OCI-LY7 (cell line): ENCODE data around the gene GNE. TPM values are rescaled to one million over a fixed set of nuclear protein-coding genes. Genes with fewer than 3 reads are reported as not detected.

Experiments
- BruUV-seq: library from RNA; stranded (reverse); fragments of 400-500 nt; replicated peaks from 2 replicates; lab custom pipeline; 2021; lab: Mats Ljungman, UMichigan
- CTCF ChIA-PET: fragments of 300-600 bp; sonication (Branson Sonifier 250); formaldehyde crosslinking; loops from one replicate; lab custom pipeline; 2022; ENCODE audit warnings: antibody characterized with exemption; ENCODE audit not compliant: unreplicated experiment; lab: Charles Lee
- POLR2A ChIA-PET: fragments of 300-600 bp; sonication (Branson Sonifier 250); formaldehyde crosslinking; loops from one replicate; lab custom pipeline; 2022; ENCODE audit warnings: antibody characterized with exemption; lab: Charles Lee
- DNase-seq: peaks from one replicate; pipeline ENCODE4 v3.0.0-alpha.2; 2015; ENCODE audit warnings: low spot score
- H2AFZ ChIP-seq: fragments of 200-600 bp; sonication (generic), shearing (Covaris generic); 2 replicates; pipeline ENCODE4 v1.6.1; 2014; ENCODE audit warnings: mild to moderate bottlenecking, antibody characterized with exemption, low read length, moderate library complexity
- H3K27ac ChIP-seq: fragments of 200-600 bp; sonication (generic); 2 replicates; pipeline ENCODE4 v1.5.1; 2014; ENCODE audit warnings: mixed run types, low read depth, mild to moderate bottlenecking, moderate library complexity, low read length, inconsistent platforms; ENCODE audit not compliant: poor library complexity, severe bottlenecking
- H3K36me3 ChIP-seq: fragments of 200-600 bp; sonication (generic); 2 replicates; pipeline ENCODE4 v1.6.1; 2014; ENCODE audit warnings: mild to moderate bottlenecking, antibody characterized with exemption, low read length, moderate library complexity, mixed read lengths; ENCODE audit not compliant: insufficient read depth
- H3K4me1 ChIP-seq: fragments of 200-600 bp; sonication (generic); 2 replicates; pipeline ENCODE4 v1.5.1; 2014; ENCODE audit warnings: mild to moderate bottlenecking, low read length; ENCODE audit not compliant: insufficient read depth, poor library complexity, severe bottlenecking
- H3K4me2 ChIP-seq: fragments of 200-600 bp; sonication (generic); 2 replicates; pipeline ENCODE4 v1.6.1; 2014; ENCODE audit warnings: mild to moderate bottlenecking, low read length
- H3K4me3 ChIP-seq: fragments of 200-600 bp; sonication (generic); 2 replicates; pipeline ENCODE4 v1.5.1; 2014; ENCODE audit warnings: mild to moderate bottlenecking, low read depth, low read length; ENCODE audit not compliant: poor library complexity, severe bottlenecking
- H3K79me2 ChIP-seq: fragments of 200-600 bp; sonication (generic); 2 replicates; pipeline ENCODE4 v1.6.1; 2016; ENCODE audit warnings: low read depth, mild to moderate bottlenecking, low read length, moderate library complexity, mixed read lengths; ENCODE audit not compliant: insufficient read depth
- H3K9me2 ChIP-seq: fragments of 200-600 bp; sonication (generic); 2 replicates; pipeline ENCODE4 v1.6.1; 2016; ENCODE audit warnings: mild to moderate bottlenecking, low read length, mixed read lengths; ENCODE audit not compliant: insufficient read depth
- H3K9me3 ChIP-seq: fragments of 200-600 bp; sonication (generic); 2 replicates; pipeline ENCODE4 v1.6.1; 2014; ENCODE audit warnings: mild to moderate bottlenecking, mixed run types, low read length, mixed read lengths
- H4K20me1 ChIP-seq: fragments of 200-600 bp; sonication (generic); 2 replicates; pipeline ENCODE4 v1.6.1; 2014; ENCODE audit warnings: mild to moderate bottlenecking, antibody characterized with exemption, low read length, moderate library complexity, mixed read lengths; ENCODE audit not compliant: insufficient read depth
- EZH2phosphoT487 ChIP-seq: fragments of 200-600 bp; sonication (generic); IDR thresholded peaks from 2 replicates; pipeline ENCODE4 v1.6.1; 2018; ENCODE audit warnings: low read depth, borderline replicate concordance, mild to moderate bottlenecking, mixed run types, antibody characterized with exemption, low read length, moderate library complexity, mixed read lengths
- intact Hi-C: fragments of 100-400 bp; cut with micrococcal nuclease; formaldehyde crosslinking; loops from one replicate; pipeline ENCODE4 v1.10.0; 2022; ENCODE audit not compliant: unreplicated experiment
- total RNA-seq, 2 experiments: library from RNA; depleted of rRNA in 1 of 2; stranded (reverse); fragments of >200 nt in 1 of 2; shearing (Covaris generic) in 1 of 2; gene quantifications; 2 replicates each; pipeline ENCODE4 v1.2.3, GENCODE V29; 2014 to 2022
- TF ChIP-seq, protein P1 (sequence below): fragments of 200-600 bp; sonication (generic); conservative IDR thresholded peaks from 2 replicates; pipeline ENCODE4 v1.5.1; 2014; ENCODE audit warnings: mild to moderate bottlenecking, antibody characterized with exemption, low read length, moderate library complexity, mixed read lengths

Gene GNE
- total RNA-seq, 2 experiments from 2014 or later = 15.5 to 27.7 TPM

DNA sequence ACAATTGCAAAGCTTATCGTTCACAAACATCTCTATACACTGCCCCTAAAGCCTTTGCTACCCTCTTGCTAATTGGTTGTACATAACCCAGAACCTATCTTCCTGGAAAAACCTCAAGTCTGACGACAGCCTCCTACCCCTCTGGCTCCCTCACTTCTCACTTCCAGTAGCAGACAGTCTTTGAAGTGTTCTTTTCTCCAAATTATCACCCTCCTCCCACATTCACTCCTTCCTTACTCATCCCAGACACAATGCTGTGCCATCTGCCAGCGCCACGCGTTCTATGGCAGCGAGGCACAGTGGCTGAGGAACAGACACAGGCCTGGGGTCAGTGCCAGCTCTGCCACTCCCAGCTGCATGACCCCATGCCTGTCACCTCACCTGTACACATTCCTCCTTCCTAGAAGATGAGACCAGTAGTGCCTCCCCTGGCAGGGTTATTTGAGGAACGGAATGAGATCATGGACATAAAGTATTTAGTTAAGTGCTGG lies 39.8 kb downstream of the GNE start:
- no peaks in the 10 kb centered on the region; the same call in 1 of the 2 replicates for H4K20me1 ChIP-seq
- no peak overlapping the region for H3K27ac ChIP-seq
- no peak overlapping the region for H3K4me2 ChIP-seq
- peaks cover 95% of the 10 kb centered on the region for H3K36me3 ChIP-seq
- no peak overlapping the region for H3K4me3 ChIP-seq
- ChIA-PET POLR2A (interaction anchor here (0.5 to 1.0 kb wide), 2 partner anchors 13 to 267 kb away, joined by 3 read pairs; no protein-coding TSS in a partner anchor), CTCF (no interaction called here)
- no peaks in the 10 kb centered on the region for H3K9me2 ChIP-seq
- no peaks in the 10 kb centered on the region for H3K79me2 ChIP-seq
- BruUV-seq = no TSS peak
- TF ChIP-seq, protein P1, sequence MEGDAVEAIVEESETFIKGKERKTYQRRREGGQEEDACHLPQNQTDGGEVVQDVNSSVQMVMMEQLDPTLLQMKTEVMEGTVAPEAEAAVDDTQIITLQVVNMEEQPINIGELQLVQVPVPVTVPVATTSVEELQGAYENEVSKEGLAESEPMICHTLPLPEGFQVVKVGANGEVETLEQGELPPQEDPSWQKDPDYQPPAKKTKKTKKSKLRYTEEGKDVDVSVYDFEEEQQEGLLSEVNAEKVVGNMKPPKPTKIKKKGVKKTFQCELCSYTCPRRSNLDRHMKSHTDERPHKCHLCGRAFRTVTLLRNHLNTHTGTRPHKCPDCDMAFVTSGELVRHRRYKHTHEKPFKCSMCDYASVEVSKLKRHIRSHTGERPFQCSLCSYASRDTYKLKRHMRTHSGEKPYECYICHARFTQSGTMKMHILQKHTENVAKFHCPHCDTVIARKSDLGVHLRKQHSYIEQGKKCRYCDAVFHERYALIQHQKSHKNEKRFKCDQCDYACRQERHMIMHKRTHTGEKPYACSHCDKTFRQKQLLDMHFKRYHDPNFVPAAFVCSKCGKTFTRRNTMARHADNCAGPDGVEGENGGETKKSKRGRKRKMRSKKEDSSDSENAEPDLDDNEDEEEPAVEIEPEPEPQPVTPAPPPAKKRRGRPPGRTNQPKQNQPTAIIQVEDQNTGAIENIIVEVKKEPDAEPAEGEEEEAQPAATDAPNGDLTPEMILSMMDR = no peak
- TF ChIP-seq EZH2phosphoT487 = no peak
- no peaks in the 10 kb centered on the region for H3K4me1 ChIP-seq
- H3K9me3 ChIP-seq = no peaks in the 10 kb centered on the region
- no peak overlapping the region for H2AFZ ChIP-seq
- DNase-seq = no peak
- intact Hi-C loops = no loop called here

DNA sequence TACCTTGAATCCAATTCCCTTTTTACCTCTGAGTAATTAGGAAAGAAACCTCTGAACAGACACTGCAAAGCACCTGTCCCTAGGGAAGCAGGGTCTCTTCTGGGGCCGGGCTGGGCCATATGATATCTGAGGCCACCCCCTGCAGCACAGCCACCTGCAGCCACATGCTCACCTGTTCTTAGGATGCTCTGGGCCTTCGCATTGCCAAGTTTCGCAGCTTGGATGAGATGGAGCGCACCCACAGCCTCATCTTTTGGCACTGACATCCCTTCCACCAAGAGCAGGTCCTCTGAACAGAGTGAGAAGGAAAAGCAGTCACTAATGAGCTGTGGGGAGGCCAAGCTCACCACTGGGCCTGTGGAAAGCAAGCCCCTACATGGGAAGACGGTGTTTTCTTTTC lies 40.2 kb downstream of the GNE start:
- H4K20me1 ChIP-seq = no peaks in the 10 kb centered on the region; the same call in 1 of the 2 replicates
- no peak for DNase-seq
- POLR2A ChIA-PET = interaction anchor here (0.5 kb wide), 1 partner anchor 267 kb away, joined by 3 read pairs; no protein-coding TSS in a partner anchor
- H3K9me3 ChIP-seq = no peaks in the 10 kb centered on the region
- TF ChIP-seq, protein P1 = no peak
- TF ChIP-seq EZH2phosphoT487 = no peak
- no peak overlapping the region for H3K4me2 ChIP-seq
- CTCF ChIA-PET = no interaction called here
- no peak overlapping the region for H3K27ac ChIP-seq
- H3K36me3 ChIP-seq = peaks cover 95% of the 10 kb centered on the region
- intact Hi-C loops = no loop called here
- no peaks in the 10 kb centered on the region for H3K9me2 ChIP-seq
- H3K4me3 ChIP-seq = no peak overlapping the region
- no peak overlapping the region for H2AFZ ChIP-seq
- BruUV-seq = no TSS peak
- no peaks in the 10 kb centered on the region for H3K4me1 ChIP-seq
- H3K79me2 ChIP-seq = no peaks in the 10 kb centered on the region

DNA sequence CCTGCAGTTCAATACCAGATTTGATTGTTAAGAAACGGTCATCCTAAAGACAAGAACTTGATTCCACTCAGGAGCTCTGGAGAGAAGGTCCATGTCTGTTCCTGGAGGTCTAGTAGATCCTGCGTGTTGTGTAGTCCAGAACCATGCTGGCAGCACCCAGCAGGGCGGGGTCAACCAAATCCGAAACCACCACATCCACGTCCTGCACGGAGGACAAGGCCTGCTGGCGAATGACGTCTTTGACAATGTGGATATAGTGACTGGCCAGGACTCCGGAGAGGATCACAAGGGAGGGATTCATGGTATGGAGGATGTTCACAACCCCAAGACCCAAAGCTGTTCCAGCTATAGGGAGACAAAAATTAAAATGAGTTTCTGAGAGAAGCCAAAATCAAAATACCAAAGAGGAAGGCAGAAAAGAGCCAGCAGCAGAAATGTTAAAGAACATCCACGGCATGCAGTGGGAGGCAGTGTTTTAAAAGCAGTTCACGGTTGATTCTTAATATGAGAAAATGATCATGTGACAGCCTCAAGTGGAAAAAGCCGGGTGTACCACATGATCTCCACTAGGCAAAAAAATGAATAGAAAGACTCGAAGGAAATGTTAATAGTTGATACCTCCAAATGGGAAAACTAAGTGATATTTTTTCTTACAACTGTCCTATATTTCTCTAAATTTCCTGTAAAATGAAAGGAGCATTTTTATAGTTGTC lies 40.8 kb downstream of the GNE start:
- Histone ChIP-seq H3K9me3 (no peaks in the 10 kb centered on the region), H3K4me3 (no peak overlapping the region), H4K20me1 (no peaks in the 10 kb centered on the region; the same call in 1 of the 2 replicates), H3K4me2 (no peak overlapping the region), H2AFZ (no peak overlapping the region), H3K9me2 (no peaks in the 10 kb centered on the region), H3K27ac (no peak overlapping the region), H3K4me1 (no peaks in the 10 kb centered on the region), H3K79me2 (no peaks in the 10 kb centered on the region), H3K36me3 (peaks cover 95% of the 10 kb centered on the region)
- ChIA-PET CTCF (no interaction called here), POLR2A (interaction anchor here (1.0 kb wide), 1 partner anchor 147 kb away, joined by 3 read pairs; no protein-coding TSS in a partner anchor)
- no peak for TF ChIP-seq EZH2phosphoT487
- TF ChIP-seq, protein P1 = no peak
- no peak for DNase-seq
- BruUV-seq = no TSS peak
- intact Hi-C loops = no loop called here
